ENCODE measurements around the gene KRT78. TPM values are rescaled to one million over a fixed set of nuclear protein-coding genes. Genes with fewer than 3 reads are reported as not detected.

Gene KRT78
- total and polyA plus RNA-seq, 2 of the 13 experiments (the other 11 are each of a cell fraction or from before 2014, with no cell fraction given) = not detected

- TF ChIP-seq ZNF280D (CRISPR knock-in tag; IDR thresholded peaks at IDR 0.05) (0 out of 2 replicates have a peak, but pooled peaks have one; percentile 11), RBFOX2 (IDR thresholded peaks at IDR 0.05; ENCODE audit: low read depth, low read length) (peak; percentile 66), LCORL (IDR thresholded peaks at IDR 0.05) (no peak), LCORL (CRISPR knock-in tag; IDR thresholded peaks at IDR 0.05) (peak; percentile 58; the same call in 1 of the 2 replicates), RCOR2 (CRISPR knock-in tag; IDR thresholded peaks at IDR 0.05) (no peak), ZNF792 (CRISPR knock-in tag; IDR thresholded peaks at IDR 0.05) (no peak), ZNF746 (CRISPR knock-in tag; IDR thresholded peaks at IDR 0.05) (no peak), KLF15 (CRISPR knock-in tag; IDR thresholded peaks at IDR 0.05; ENCODE audit: borderline replicate concordance) (no peak), ZNF557 (CRISPR knock-in tag; IDR thresholded peaks at IDR 0.05) (no peak), POGZ (CRISPR knock-in tag; IDR thresholded peaks at IDR 0.05) (peak; percentile 32; the same call in 1 of the 2 replicates), ZBTB25 (CRISPR knock-in tag; IDR thresholded peaks at IDR 0.05) (no peak), ZNF761 (CRISPR knock-in tag; conservative IDR thresholded peaks at IDR 0.05) (no peak), THYN1 (CRISPR knock-in tag; IDR thresholded peaks at IDR 0.05; ENCODE audit: borderline replicate concordance, low read depth) (no peak), ZZZ3 (CRISPR knock-in tag; IDR thresholded peaks at IDR 0.05; ENCODE audit: borderline replicate concordance) (0 out of 2 replicates have a peak, but pooled peaks have one; percentile 22), RELA (CRISPR knock-in tag; IDR thresholded peaks at IDR 0.05) (no peak), SMARCC2 (IDR thresholded peaks at IDR 0.05) (no peak), SNAI1 (CRISPR knock-in tag; IDR thresholded peaks at IDR 0.05; ENCODE audit: borderline replicate concordance) (no peak), GATA4 (IDR thresholded peaks at IDR 0.05; ENCODE audit: borderline replicate concordance, low read depth) (no peak), ZNF430 (CRISPR knock-in tag; IDR thresholded peaks at IDR 0.05) (0 out of 2 replicates have a peak, but pooled peaks have one; percentile 58), ZNF331 (CRISPR knock-in tag; IDR thresholded peaks at IDR 0.05) (peak; percentile 16; the same call in 1 of the 2 replicates), ATM (IDR thresholded peaks at IDR 0.05; ENCODE audit: borderline replicate concordance) (no peak), ZNF614 (CRISPR knock-in tag; IDR thresholded peaks at IDR 0.05; ENCODE audit: borderline replicate concordance) (no peak), SRSF9 (IDR thresholded peaks at IDR 0.05; ENCODE audit: borderline replicate concordance, insufficient read depth, low read depth, low read length, poor library complexity, severe bottlenecking) (no peak)
- TF ChIP-seq, protein P1, sequence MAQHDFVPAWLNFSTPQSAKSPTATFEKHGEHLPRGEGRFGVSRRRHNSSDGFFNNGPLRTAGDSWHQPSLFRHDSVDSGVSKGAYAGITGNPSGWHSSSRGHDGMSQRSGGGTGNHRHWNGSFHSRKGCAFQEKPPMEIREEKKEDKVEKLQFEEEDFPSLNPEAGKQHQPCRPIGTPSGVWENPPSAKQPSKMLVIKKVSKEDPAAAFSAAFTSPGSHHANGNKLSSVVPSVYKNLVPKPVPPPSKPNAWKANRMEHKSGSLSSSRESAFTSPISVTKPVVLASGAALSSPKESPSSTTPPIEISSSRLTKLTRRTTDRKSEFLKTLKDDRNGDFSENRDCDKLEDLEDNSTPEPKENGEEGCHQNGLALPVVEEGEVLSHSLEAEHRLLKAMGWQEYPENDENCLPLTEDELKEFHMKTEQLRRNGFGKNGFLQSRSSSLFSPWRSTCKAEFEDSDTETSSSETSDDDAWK (CRISPR knock-in tag; IDR thresholded peaks at IDR 0.05) = no peak
These were observed 30.9 kb upstream of the KRT78 start (continued) for GRCh38 chr12:52879394-52880351.
